Uterus (tissue), 4 donors: Measurements from ENCODE around the gene CDH4. TPM values are rescaled to one million over a fixed set of nuclear protein-coding genes. Genes with fewer than 3 reads are reported as not detected.

Experiments
- DNase-seq, 2 donors: peaks; one replicate each; pipeline ENCODE4 v3.0.0-alpha.2; 2019 to 2020
- H3K27ac ChIP-seq, 2 donors: fragments of 200-600 bp; sonication (generic); 1 replicate in 1 of 2; 2 replicates in 1 of 2; pipeline ENCODE4 v1.5.1; 2016 to 2018
- H3K27me3 ChIP-seq, 2 donors: fragments of 200-600 bp; sonication (generic); one replicate each; pipeline ENCODE4 v1.5.1; 2018 to 2019; ENCODE audit warnings: control low read depth in 1 of 2
- H3K36me3 ChIP-seq, 2 donors: fragments of 200-600 bp; sonication (generic); one replicate each; pipeline ENCODE4 v1.5.1; 2019; ENCODE audit warnings: control low read depth in 1 of 2
- H3K4me1 ChIP-seq, 2 donors: fragments of 200-600 bp; sonication (generic); one replicate each; pipeline ENCODE4 v1.5.1; 2018 to 2019; ENCODE audit warnings: control low read depth in 1 of 2
- H3K4me3 ChIP-seq, 2 donors: fragments of 200-600 bp; sonication (generic); 1 replicate in 1 of 2; 2 replicates in 1 of 2; pipeline ENCODE4 v1.5.1; 2018 to 2019; ENCODE audit warnings: mild to moderate bottlenecking in 1 of 2
- H3K9me3 ChIP-seq, 2 donors: fragments of 200-600 bp; sonication (generic); one replicate each; pipeline ENCODE4 v1.5.1; 2019; ENCODE audit warnings: control low read depth in 1 of 2
- CTCF ChIP-seq, 4 experiments: fragments of 200-600 bp in 2 of 4; fragments of 450-650 bp in 2 of 4; sonication (generic) in 2 of 4; IDR thresholded peaks; one replicate each; pipeline ENCODE4 v1.5.1; 2016 to 2019; ENCODE audit warnings: antibody characterized with exemption in 4 of 4, mild to moderate bottlenecking in 2 of 4, moderate library complexity in 1 of 4
- POLR2A ChIP-seq, 2 donors: fragments of 450-650 bp; IDR thresholded peaks; one replicate each; pipeline ENCODE4 v1.6.1; 2016; ENCODE audit warnings: antibody characterized with exemption in 2 of 2, mild to moderate bottlenecking in 1 of 2, moderate library complexity in 1 of 2
- intact Hi-C: fragments of 100-400 bp; cut with DNase I; formaldehyde crosslinking; loops from one replicate; pipeline ENCODE4 v1.15.1; 2023; ENCODE audit warnings: low total_unique reads
- total RNA-seq, 4 donors: library from RNA; depleted of rRNA in 3 of 4; stranded (reverse); fragments of >200 nt in 3 of 4; gene quantifications; one replicate each; pipeline versions ENCODE4 v1.1.0 to v1.2.4, GENCODE V29; 2014 to 2023
- donor health status: DM: yes; HTN: yes; CAD: no.

The CDH4 gene
- total RNA-seq, 4 donors from 2014 or later = under 0.01 to 0.55 TPM; not detected in 2

- no peak overlapping the region for H3K27ac ChIP-seq
- DNase-seq = no peak
- intact Hi-C loops = no loop called here
- H3K4me1 ChIP-seq = no peaks in the 10 kb centered on the region
- no peaks in the 10 kb centered on the region for H3K9me3 ChIP-seq
- no peaks in the 10 kb centered on the region for H3K36me3 ChIP-seq
- no peaks in the 10 kb centered on the region for H3K27me3 ChIP-seq
- H3K4me3 ChIP-seq = no peak overlapping the region
- TF ChIP-seq POLR2A (IDR thresholded peaks at IDR 0.05) (no peak), CTCF (IDR thresholded peaks at IDR 0.05) (no peak)
Measured at GRCh38 chr20:61876952-61877728, 625.1 kb downstream of the CDH4 start.

GRCh38 chr20:61877776-61878477 lies 625.9 kb downstream of the CDH4 start:
- no peak for TF ChIP-seq POLR2A (IDR thresholded peaks at IDR 0.05)
- no peak for TF ChIP-seq CTCF (IDR thresholded peaks at IDR 0.05)
- Histone ChIP-seq H3K27me3 (no peaks in the 10 kb centered on the region), H3K27ac (no peak overlapping the region), H3K9me3 (no peaks in the 10 kb centered on the region), H3K4me3 (no peak overlapping the region), H3K4me1 (no peaks in the 10 kb centered on the region), H3K36me3 (no peaks in the 10 kb centered on the region)
- DNase-seq = no peak
- intact Hi-C loops = no loop called here

GRCh38 chr20:61878478-61879302 lies 626.6 kb downstream of the CDH4 start:
- no peak overlapping the region for H3K27ac ChIP-seq
- no peaks in the 10 kb centered on the region for H3K9me3 ChIP-seq
- TF ChIP-seq CTCF (IDR thresholded peaks at IDR 0.05) (no peak), POLR2A (IDR thresholded peaks at IDR 0.05) (no peak)
- H3K27me3 ChIP-seq = no peaks in the 10 kb centered on the region
- H3K4me1 ChIP-seq = no peaks in the 10 kb centered on the region
- H3K36me3 ChIP-seq = no peaks in the 10 kb centered on the region
- DNase-seq = no peak
- H3K4me3 ChIP-seq = no peak overlapping the region
- intact Hi-C loops = no loop called here

GRCh38 chr20:61879303-61879620 lies 627.2 kb downstream of the CDH4 start:
- Histone ChIP-seq H3K9me3 (no peaks in the 10 kb centered on the region), H3K4me1 (no peaks in the 10 kb centered on the region), H3K27me3 (no peaks in the 10 kb centered on the region), H3K4me3 (no peak overlapping the region), H3K36me3 (no peaks in the 10 kb centered on the region), H3K27ac (no peak overlapping the region)
- DNase-seq = no peak
- intact Hi-C loops = no loop called here
- TF ChIP-seq CTCF (IDR thresholded peaks at IDR 0.05) = no peak

- H3K27ac ChIP-seq = no peak overlapping the region
- H3K27me3 ChIP-seq = no peaks in the 10 kb centered on the region
- DNase-seq = no peak
Measured at GRCh38 chr20:61879694-61880093, 627.6 kb downstream of the CDH4 start.

More at GRCh38 chr20:61879694-61880093, 627.6 kb downstream of the CDH4 start:
- no peaks in the 10 kb centered on the region for H3K4me1 ChIP-seq
- intact Hi-C loops = no loop called here
- H3K36me3 ChIP-seq = no peaks in the 10 kb centered on the region
- no peak overlapping the region for H3K4me3 ChIP-seq
- TF ChIP-seq CTCF (IDR thresholded peaks at IDR 0.05) (no peak), POLR2A (IDR thresholded peaks at IDR 0.05) (no peak)
- no peaks in the 10 kb centered on the region for H3K9me3 ChIP-seq
